SK-N-SH (cell line): ENCODE measurements around the gene RAB10. TPM values are rescaled to one million over a fixed set of nuclear protein-coding genes. Genes with fewer than 3 reads are reported as not detected.
"Not testable (repeated sequence)": the region's sequence is repeated elsewhere in the genome, so short reads cannot be mapped to it uniquely, and the experiment has no call there.

Experiments
- CTCF ChIA-PET: fragments of 300-600, 350-600 bp; formaldehyde crosslinking; extraction: SDS; loops from one replicate; lab custom pipeline; 2021; lab: Yijun Ruan, JAX
- POLR2A ChIA-PET: fragments of 350-600 bp; sonication (Branson Sonifier 250); formaldehyde crosslinking; extraction: SDS; loops from one replicate; lab custom pipeline; 2020; ENCODE audit warnings: antibody characterized with exemption, inconsistent platforms; lab: Yijun Ruan, JAX
- DNase-seq: peaks from one replicate; pipeline ENCODE4 v3.0.0; 2012
- H2AFZ ChIP-seq: fragments of 200-600 bp; sonication (generic); 2 replicates; pipeline ENCODE4 v1.8.1; 2016; ENCODE audit warnings: antibody characterized with exemption, mild to moderate bottlenecking, low read depth
- H3F3A ChIP-seq: fragments of 200-600 bp; sonication (generic); replicated peaks from 2 replicates; pipeline ENCODE3; 2016; ENCODE audit warnings: antibody characterized with exemption, mild to moderate bottlenecking; ENCODE audit not compliant: insufficient read depth
- H3K27ac ChIP-seq, 2 experiments: fragments of 200-500 bp in 1 of 2; fragments of 200-600 bp in 1 of 2; sonication (Bioruptor generic) in 1 of 2; sonication (generic), shearing (Covaris generic) in 1 of 2; 2 replicates each; pipeline versions ENCODE4 v1.5.1 to v1.6.1; 2014 to 2016; ENCODE audit warnings: low read depth in 2 of 2, inconsistent platforms in 1 of 2, low read length in 1 of 2, mild to moderate bottlenecking in 1 of 2, mixed read lengths in 1 of 2
- H3K27me3 ChIP-seq: fragments of 200-600 bp; sonication (generic), shearing (Covaris generic); 2 replicates; pipeline ENCODE4 v1.6.1; 2016; ENCODE audit warnings: mixed run types; ENCODE audit not compliant: insufficient read depth
- H3K36me3 ChIP-seq, 2 experiments: fragments of 200-500 bp in 1 of 2; fragments of 200-600 bp in 1 of 2; sonication (Bioruptor generic) in 1 of 2; sonication (generic) in 1 of 2; replicated peaks in 1 of 2; 2 replicates each; pipeline versions ENCODE3 to v1.5.1; 2014 to 2016; ENCODE audit warnings: low read length in 1 of 2, mild to moderate bottlenecking in 1 of 2; ENCODE audit not compliant: insufficient read depth in 2 of 2, control insufficient read depth in 1 of 2
- H3K4me1 ChIP-seq, 2 experiments: fragments of 200-500 bp in 1 of 2; fragments of 200-600 bp in 1 of 2; sonication (Bioruptor generic) in 1 of 2; sonication (generic), shearing (Covaris generic) in 1 of 2; 2 replicates each; pipeline versions ENCODE4 v1.5.1 to v1.6.1; 2014 to 2016; ENCODE audit warnings: low read depth in 1 of 2, low read length in 1 of 2, mixed run types in 1 of 2; ENCODE audit not compliant: insufficient read depth in 2 of 2, control insufficient read depth in 1 of 2
- H3K4me2 ChIP-seq: fragments of 200-600 bp; sonication (generic), shearing (Covaris generic); 2 replicates; pipeline ENCODE4 v1.6.1; 2017; ENCODE audit warnings: mixed run types
- H3K4me3 ChIP-seq, 2 experiments: fragments of 200-500 bp in 1 of 2; fragments of 200-600 bp in 1 of 2; sonication (Bioruptor generic) in 1 of 2; sonication (generic), shearing (Covaris generic) in 1 of 2; 2 replicates each; pipeline versions ENCODE4 v1.5.1 to v1.8.1; 2014 to 2016; ENCODE audit warnings: low read depth in 2 of 2, inconsistent platforms in 1 of 2, low read length in 1 of 2, mild to moderate bottlenecking in 1 of 2, mixed read lengths in 1 of 2, moderate library complexity in 1 of 2
- H3K79me2 ChIP-seq: fragments of 200-600 bp; sonication (generic); 2 replicates; pipeline ENCODE4 v1.8.1; 2017; ENCODE audit warnings: mild to moderate bottlenecking; ENCODE audit not compliant: insufficient read depth
- H3K9ac ChIP-seq: fragments of 200-600 bp; sonication (generic); 2 replicates; pipeline ENCODE4 v1.6.1; 2017; ENCODE audit warnings: mixed run types
- H3K9me2 ChIP-seq: fragments of 200-600 bp; sonication (generic); 2 replicates; pipeline ENCODE4 v1.6.1; 2017; ENCODE audit warnings: mixed run types
- H3K9me3 ChIP-seq: fragments of 200-600 bp; sonication (generic); 2 replicates; pipeline ENCODE4 v1.6.1; 2017; ENCODE audit warnings: mixed run types, mild to moderate bottlenecking, moderate library complexity
- H4K20me1 ChIP-seq: fragments of 200-600 bp; sonication (generic); 2 replicates; pipeline ENCODE4 v1.6.1; 2017; ENCODE audit warnings: mild to moderate bottlenecking, mixed run types; ENCODE audit not compliant: insufficient read depth
- CTCF ChIP-seq: fragments of 200-600 bp; sonication (generic); IDR thresholded peaks from 2 replicates; pipeline ENCODE4 v1.6.1; 2017; ENCODE audit warnings: antibody characterized with exemption, mild to moderate bottlenecking, moderate library complexity
- FOSL2 ChIP-seq: IDR thresholded peaks from 2 replicates; pipeline ENCODE4 v1.4.0; 2012; ENCODE audit warnings: low read depth, mild to moderate bottlenecking, moderate library complexity, borderline replicate concordance
- GABPA ChIP-seq: IDR thresholded peaks from 2 replicates; pipeline ENCODE4 v1.4.0; 2012; ENCODE audit warnings: low read depth, mild to moderate bottlenecking
- PBX3 ChIP-seq: IDR thresholded peaks from 2 replicates; pipeline ENCODE4; 2012
- POLR2AphosphoS5 ChIP-seq: IDR thresholded peaks from 2 replicates; pipeline ENCODE4 v1.6.1; 2012; ENCODE audit warnings: low read depth, low read length
- RAD21 ChIP-seq: IDR thresholded peaks from 2 replicates; pipeline ENCODE4 v1.6.1; 2012; ENCODE audit warnings: mild to moderate bottlenecking, low read length
- RCOR1 ChIP-seq: fragments of 150-350 bp; IDR thresholded peaks from 2 replicates; pipeline ENCODE4 v1.6.1; 2017; ENCODE audit warnings: antibody characterized with exemption, low read length
- SMC3 ChIP-seq: IDR thresholded peaks from 2 replicates; pipeline ENCODE4 v1.6.1; 2012; ENCODE audit warnings: low read depth, low read length, improper control_type of control experiment
- WGBS: methylation state at CpG from one replicate; pipeline ENCODE4 v1.1.6; 2017; ENCODE audit warnings: low lambda C conversion rate; 5-methylcytosine and 5-hydroxymethylcytosine counted together
- polyA plus RNA-seq, 3 experiments: library from polyadenylated mRNA; depleted of rRNA; stranded (reverse); fragments of >200 nt; gene quantifications; 2 replicates each; pipeline ENCODE4 v1.2.3, GENCODE V29; 2012

The RAB10 gene
- polyA plus RNA-seq, 1 of the 3 experiments (the other 2 are of a cell fraction), result 47.5 TPM

- Histone ChIP-seq H3K9me3 (no peaks in the 10 kb centered on the region), H3K4me2 (no peak overlapping the region), H3K36me3 (peaks cover 4 to 13% of the 10 kb centered on the region in 2 experiments), H3K9ac (no peak overlapping the region), H2AFZ (no peak overlapping the region), H3K27ac (no peak overlapping the region)
- TF ChIP-seq PBX3 (no peak), RAD21 (peak; percentile 89), RCOR1 (0 out of 2 replicates have a peak, but pooled peaks have one; percentile 13), POLR2AphosphoS5 (no peak), FOSL2 (no peak), SMC3 (peak; percentile 75), GABPA (no peak), CTCF (peak; percentile 80)
- TF ChIP-seq, all 33 proteins: peak for 4
- Histone ChIP-seq H4K20me1 (peaks cover 93% of the 10 kb centered on the region), H3K9me2 (no peaks in the 10 kb centered on the region), H3K4me3 (no peak overlapping the region; a peak in 1 of 4 replicates), H3K79me2 (peaks cover 98% of the 10 kb centered on the region), H3F3A (peaks cover 10% of the 10 kb centered on the region), H3K4me1 (peaks cover 0 to 8% of the 10 kb centered on the region in 2 experiments; a peak in 2 of 4 replicates), H3K27me3 (no peaks in the 10 kb centered on the region)
- CTCF ChIA-PET, result interaction anchor here (0.6 to 3.2 kb wide), 62 partner anchors 8 to 237 kb away, joined by 3 to 74 read pairs (median 5); partner anchors contain the start of genes GAREM2, HADHA, HADHB and RAB10
- WGBS, result 93% methylated on average over 1 of the region's 1 CpG
- POLR2A ChIA-PET, result interaction anchor here (0.8 to 1.4 kb wide), 2 partner anchors 14 to 53 kb away, joined by 3 to 5 read pairs; no protein-coding TSS in a partner anchor
- peak; percentile 66 for DNase-seq
These were observed 54.3 kb downstream of the RAB10 start for GRCh38 chr2:26088038-26088643.

- Histone ChIP-seq H3K79me2 (peaks cover 98% of the 10 kb centered on the region), H3F3A (peaks cover 14% of the 10 kb centered on the region), H4K20me1 (peaks cover 94% of the 10 kb centered on the region), H3K36me3 (peaks cover 4 to 20% of the 10 kb centered on the region in 2 experiments)
- DNase-seq, H3K9me2 ChIP-seq, H3K4me1 ChIP-seq, H3K4me2 ChIP-seq, H3K4me3 ChIP-seq, H3K27ac ChIP-seq, H3K9ac ChIP-seq, H2AFZ ChIP-seq, H3K9me3 ChIP-seq, H3K27me3 ChIP-seq: not testable (repeated sequence)
- POLR2A ChIA-PET, result interaction anchor here (0.8 to 1.4 kb wide), 2 partner anchors 15 to 52 kb away, joined by 3 to 5 read pairs; no protein-coding TSS in a partner anchor
- CTCF ChIA-PET, result interaction anchor here (1.3 to 3.2 kb wide), 14 partner anchors 8 to 181 kb away, joined by 4 to 74 read pairs (median 8); no protein-coding TSS in a partner anchor
- 90% methylated on average over 4 of the region's 4 CpGs for WGBS
These were observed 55.0 kb downstream of the RAB10 start for GRCh38 chr2:26088931-26089330.
